CD4-positive, alpha-beta T cell treated with Interleukin-17A for 1 hour (primary cell): ENCODE measurements around the gene EXOC7.

Experiments
- DNase-seq: peaks from one replicate; pipeline ENCODE4 v3.0.0-alpha.2; 2020

The EXOC7 gene

GRCh38 chr17:76103274-76104139 lies at the start of gene EXOC7:
EXOC7 (minus strand) TSS chr17:76103787; CDS start chr17:76103692, 95 bp downstream.
- DNase-seq = peak; percentile 93

- no peak for DNase-seq
Measured at GRCh38 chr17:76153202-76153601, 49.6 kb upstream of the EXOC7 start.

GRCh38 chr17:76152591-76152990 lies 49.0 kb upstream of the EXOC7 start:
- DNase-seq = no peak

GRCh38 chr17:76151896-76152454 lies 48.4 kb upstream of the EXOC7 start:
- peak; percentile 49 for DNase-seq

- no peak for DNase-seq
Measured at GRCh38 chr17:76150712-76151622, 47.4 kb upstream of the EXOC7 start.

GRCh38 chr17:76149214-76149613 lies 45.6 kb upstream of the EXOC7 start:
- DNase-seq = no peak

- no peak for DNase-seq
Measured at GRCh38 chr17:76148015-76148326, 44.4 kb upstream of the EXOC7 start.

GRCh38 chr17:76147211-76148014 lies 43.8 kb upstream of the EXOC7 start:
- no peak for DNase-seq

GRCh38 chr17:76146053-76146851 lies 42.7 kb upstream of the EXOC7 start:
- no peak for DNase-seq

GRCh38 chr17:76145231-76146052 lies 41.9 kb upstream of the EXOC7 start:
- peak; percentile 66 for DNase-seq

GRCh38 chr17:76142585-76143041 lies 39.0 kb upstream of the EXOC7 start:
- no peak for DNase-seq

- DNase-seq = no peak
Measured at GRCh38 chr17:76142039-76142584, 38.5 kb upstream of the EXOC7 start.

GRCh38 chr17:76141212-76142038 lies 37.8 kb upstream of the EXOC7 start, which contains the start of gene FOXJ1:
FOXJ1 (minus strand) TSS chr17:76141245; CDS start chr17:76140395, 850 bp downstream.
- peak; percentile 96 for DNase-seq

- DNase-seq = no peak
Measured at GRCh38 chr17:76140661-76141211, 37.1 kb upstream of the EXOC7 start.

GRCh38 chr17:76139801-76140660 lies 36.4 kb upstream of the EXOC7 start:
- DNase-seq = peak; percentile 45

- DNase-seq = no peak
Measured at GRCh38 chr17:76138896-76139752, 35.5 kb upstream of the EXOC7 start.
